Measurements from ENCODE around the gene ENTPD2. TPM values are rescaled to one million over a fixed set of nuclear protein-coding genes. Genes with fewer than 3 reads are reported as not detected.

ENTPD2 gene
- total and polyA plus RNA-seq, 9 of the 15 experiments (the other 6 are each of a cell fraction or from before 2014, with no cell fraction given) = 0.04 to 0.60 (median 0.14) TPM; not detected in 4

- peak in 1 of 2 experiments; percentile 68; a peak in 1 of 4 replicates for TF ChIP-seq ZNF639 (CRISPR knock-in tag; conservative IDR thresholded peaks at IDR 0.05 in 1 of 2, IDR thresholded peaks at IDR 0.05 in 1 of 2)
- peak; percentile 85 for TF ChIP-seq FOXM1 (IDR thresholded peaks at IDR 0.05; ENCODE audit: low read depth)
- TF ChIP-seq FOXM1 (CRISPR knock-in tag; IDR thresholded peaks at IDR 0.05; ENCODE audit: low read depth) = peak; percentile 61
- TF ChIP-seq CREM (IDR thresholded peaks at IDR 0.05; ENCODE audit: low read depth) = peak; percentile 67
- peak in 1 of 3 experiments; percentile 66; a peak in 2 of 6 replicates for TF ChIP-seq ZBTB11 (CRISPR knock-in tag; IDR thresholded peaks at IDR 0.05)
- no peak for TF ChIP-seq U2AF2 (optimal IDR thresholded peaks at IDR 0.05; ENCODE audit: low read depth, low read length)
- TF ChIP-seq PHF20 (IDR thresholded peaks at IDR 0.05; ENCODE audit: partially characterized antibody) = no peak
- no peak; the same call in none of the 2 replicates for TF ChIP-seq SUPT5H (IDR thresholded peaks at IDR 0.05)
- peak; percentile 83; the same call in 1 of the 2 replicates for TF ChIP-seq ZNF395 (CRISPR knock-in tag; IDR thresholded peaks at IDR 0.05)
- TF ChIP-seq REST (IDR thresholded peaks at IDR 0.05; ENCODE audit: borderline replicate concordance) = peak; percentile 96
- TF ChIP-seq REST (CRISPR knock-in tag; IDR thresholded peaks at IDR 0.05; ENCODE audit: low read depth) = no peak
- TF ChIP-seq TARDBP (IDR thresholded peaks at IDR 0.05) = peak; percentile 71
Measured at GRCh38 chr9:137070201-137070905, 16.5 kb upstream of the ENTPD2 start, which contains the start of gene SAPCD2 (continued).

Data from K562 (cell line).